ENCODE results near the gene TSC1.

TSC1 gene

GRCh38 chr9:132853482-132853881 is 90.9 kb downstream of the TSC1 start:
- TF ChIP-seq CTCF (IDR thresholded peaks at IDR 0.05; ENCODE audit: insufficient read depth, missing control alignments) = no peak
- FAIRE-seq (no peak), DNase-seq (ENCODE audit: insufficient read length, low spot score) (no peak)

- DNase-seq (ENCODE audit: insufficient read length, low spot score) = no peak
- no peak for TF ChIP-seq CTCF (IDR thresholded peaks at IDR 0.05; ENCODE audit: insufficient read depth, missing control alignments)
- no peak for FAIRE-seq
Measured at GRCh38 chr9:132849185-132849706, 95.2 kb downstream of the TSC1 start.

GRCh38 chr9:132846918-132847515 is 97.4 kb downstream of the TSC1 start:
- no peak for TF ChIP-seq CTCF (IDR thresholded peaks at IDR 0.05; ENCODE audit: insufficient read depth, missing control alignments)
- FAIRE-seq (no peak), DNase-seq (ENCODE audit: insufficient read length, low spot score) (no peak)

GRCh38 chr9:132846109-132846917 is 98.1 kb downstream of the TSC1 start:
- TF ChIP-seq CTCF (IDR thresholded peaks at IDR 0.05; ENCODE audit: insufficient read depth, missing control alignments) = no peak
- FAIRE-seq (no peak), DNase-seq (ENCODE audit: insufficient read length, low spot score) (no peak)

GRCh38 chr9:132842124-132843044 is 102.0 kb downstream of the TSC1 start:
- FAIRE-seq = no peak
- no peak for TF ChIP-seq CTCF (IDR thresholded peaks at IDR 0.05; ENCODE audit: insufficient read depth, missing control alignments)
- no peak for DNase-seq (ENCODE audit: insufficient read length, low spot score)

Data from D721Med (cell line).